Psoas muscle (tissue), 8 donors: Measurements from ENCODE around the gene TPD52L1. TPM values are rescaled to one million over a fixed set of nuclear protein-coding genes. Genes with fewer than 3 reads are reported as not detected.
A peak's percentile ranks its signal among the peaks of the same experiment; 100 is the strongest.

Source experiments
- ATAC-seq, 4 donors: fragments of 200-7000 bp; cut with Tn5 transposase; one replicate each; pipeline ENCODE4 v1.9.1; 2020; ENCODE audit warnings: moderate library complexity in 3 of 4, mild to moderate bottlenecking in 2 of 4
- DNase-seq, 2 donors: peaks; one replicate each; pipeline ENCODE4 v3.0.0-alpha.2; 2020
- H3K27ac ChIP-seq: fragments of 200-600 bp; one replicate; pipeline ENCODE4 v1.8.0; 2022
- H3K27me3 ChIP-seq, 3 donors: fragments of 200-600 bp in 1 of 3; one replicate each; pipeline versions ENCODE4 v1.6.1 to v1.8.0; 2013 to 2022; ENCODE audit warnings: low read length in 2 of 3, mild to moderate bottlenecking in 2 of 3, moderate library complexity in 1 of 3; ENCODE audit not compliant: insufficient read depth in 3 of 3
- H3K36me3 ChIP-seq, 2 donors: fragments of 200-600 bp in 1 of 2; one replicate each; pipeline versions ENCODE4 v1.6.1 to v1.8.0; 2013 to 2022; ENCODE audit warnings: low read depth in 1 of 2, mild to moderate bottlenecking in 1 of 2, moderate library complexity in 1 of 2; ENCODE audit not compliant: insufficient read depth in 1 of 2
- H3K4me1 ChIP-seq: fragments of 200-600 bp; one replicate; pipeline ENCODE4 v1.8.0; 2022
- H3K4me3 ChIP-seq: fragments of 200-600 bp; one replicate; pipeline ENCODE4 v1.8.0; 2022; ENCODE audit warnings: mild to moderate bottlenecking
- H3K9me3 ChIP-seq: fragments of 200-600 bp; one replicate; pipeline ENCODE4 v1.8.0; 2022
- WGBS, 3 donors: extraction: QIAGEN DNeasy Blood & Tissue Kit; methylation state at CpG; one replicate each; pipeline versions ENCODE4 v1.1.6 to v1.1.7; 2013; 5-methylcytosine and 5-hydroxymethylcytosine counted together
- intact Hi-C, 2 donors: fragments of 100-400 bp; cut with DNase I; formaldehyde crosslinking; loops; one replicate each; pipeline versions ENCODE4 v1.11.0 to v1.14.2; 2022
- polyA plus RNA-seq, 3 donors: library from polyadenylated mRNA; stranded (reverse); fragments of 200-250 nt; gene quantifications; one replicate each; pipeline ENCODE4 v1.2.3, GENCODE V29; 2013
- total RNA-seq, 4 donors: library from RNA; stranded (reverse); fragmentation: NEBNext Ultra II Directional in 2 of 4; extraction: Animal tissue kit (Norgen Biotek cat#: 25700) in 2 of 4; gene quantifications; one replicate each; pipeline versions ENCODE4 v1.2.1 to v1.2.4, GENCODE V29; 2021 to 2023
- TF ChIP-seq, protein P1 (sequence below): fragments of 200-600 bp; IDR thresholded peaks from one replicate; pipeline ENCODE4 v1.8.0; 2022; ENCODE audit warnings: antibody characterized with exemption
- donor health status: healthy with polysubstance abuse.
- donor health status: DM: no; HTN: no; CAD: no; lungs with moderate emphysema.
- donor health status: Bipolar disorder and iron deficiency.
- donor health status: healthy.
- donor health status: DM: yes; HTN: yes; CAD: no.
- donor health status: DM: no; HTN: no; CAD: no.
- donor health status: DM: no; HTN: no; CAD: no.
- donor health status: DM: yes; HTN: yes; CAD: no.

Gene TPD52L1
- total and polyA plus RNA-seq, 7 donors = 51.8 to 150 (median 106) TPM

GRCh38 chr6:125173341-125174095 is 19.9 kb downstream of the TPD52L1 start:
- Histone ChIP-seq H3K4me1 (peaks cover 40% of the 10 kb centered on the region), H3K9me3 (no peaks in the 10 kb centered on the region), H3K27ac (no peak overlapping the region), H3K36me3 (no peaks in the 10 kb centered on the region), H3K4me3 (no peak overlapping the region), H3K27me3 (no peaks in the 10 kb centered on the region)
- intact Hi-C loops = no loop called here
- TF ChIP-seq, protein P1, sequence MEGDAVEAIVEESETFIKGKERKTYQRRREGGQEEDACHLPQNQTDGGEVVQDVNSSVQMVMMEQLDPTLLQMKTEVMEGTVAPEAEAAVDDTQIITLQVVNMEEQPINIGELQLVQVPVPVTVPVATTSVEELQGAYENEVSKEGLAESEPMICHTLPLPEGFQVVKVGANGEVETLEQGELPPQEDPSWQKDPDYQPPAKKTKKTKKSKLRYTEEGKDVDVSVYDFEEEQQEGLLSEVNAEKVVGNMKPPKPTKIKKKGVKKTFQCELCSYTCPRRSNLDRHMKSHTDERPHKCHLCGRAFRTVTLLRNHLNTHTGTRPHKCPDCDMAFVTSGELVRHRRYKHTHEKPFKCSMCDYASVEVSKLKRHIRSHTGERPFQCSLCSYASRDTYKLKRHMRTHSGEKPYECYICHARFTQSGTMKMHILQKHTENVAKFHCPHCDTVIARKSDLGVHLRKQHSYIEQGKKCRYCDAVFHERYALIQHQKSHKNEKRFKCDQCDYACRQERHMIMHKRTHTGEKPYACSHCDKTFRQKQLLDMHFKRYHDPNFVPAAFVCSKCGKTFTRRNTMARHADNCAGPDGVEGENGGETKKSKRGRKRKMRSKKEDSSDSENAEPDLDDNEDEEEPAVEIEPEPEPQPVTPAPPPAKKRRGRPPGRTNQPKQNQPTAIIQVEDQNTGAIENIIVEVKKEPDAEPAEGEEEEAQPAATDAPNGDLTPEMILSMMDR = no peak
- 86 to 95% (median 89%) methylated on average over 6 of the region's 6 CpGs for WGBS, 3 donors
- peak in 1 of 4 donors; percentile 34 for ATAC-seq
- DNase-seq = no peak

DNA sequence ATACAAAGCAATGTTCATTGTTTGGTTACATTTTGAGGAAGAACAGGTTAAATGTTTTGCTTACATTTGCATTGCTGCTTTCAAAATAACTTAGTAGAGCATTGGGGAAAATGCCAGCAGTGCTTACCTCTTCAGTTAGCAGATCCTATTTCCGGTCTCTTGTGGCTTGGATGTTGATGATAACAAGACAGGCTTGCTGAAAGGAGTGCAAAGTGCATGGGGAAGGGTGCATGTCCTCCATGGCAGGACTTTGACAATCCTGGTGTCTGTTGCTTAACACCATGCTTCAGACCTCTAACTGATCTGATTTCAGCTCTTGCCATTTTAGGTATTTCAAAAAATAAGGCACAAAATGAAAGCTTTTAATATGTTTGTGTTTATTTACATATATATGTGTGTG is 21.1 kb downstream of the TPD52L1 start:
- intact Hi-C loops = no loop called here
- Histone ChIP-seq H3K27ac (peak overlapping the region; percentile 15), H3K4me1 (peaks cover 28% of the 10 kb centered on the region), H3K9me3 (no peaks in the 10 kb centered on the region), H3K4me3 (no peak overlapping the region), H3K36me3 (no peaks in the 10 kb centered on the region), H3K27me3 (no peaks in the 10 kb centered on the region)
- WGBS, 3 donors = 15 to 22% (median 20%) methylated on average over 1 of the region's 1 CpG
- TF ChIP-seq, protein P1 = no peak
- ATAC-seq (peak; percentile 48 to 80 (median 58)), DNase-seq (no peak)

DNA sequence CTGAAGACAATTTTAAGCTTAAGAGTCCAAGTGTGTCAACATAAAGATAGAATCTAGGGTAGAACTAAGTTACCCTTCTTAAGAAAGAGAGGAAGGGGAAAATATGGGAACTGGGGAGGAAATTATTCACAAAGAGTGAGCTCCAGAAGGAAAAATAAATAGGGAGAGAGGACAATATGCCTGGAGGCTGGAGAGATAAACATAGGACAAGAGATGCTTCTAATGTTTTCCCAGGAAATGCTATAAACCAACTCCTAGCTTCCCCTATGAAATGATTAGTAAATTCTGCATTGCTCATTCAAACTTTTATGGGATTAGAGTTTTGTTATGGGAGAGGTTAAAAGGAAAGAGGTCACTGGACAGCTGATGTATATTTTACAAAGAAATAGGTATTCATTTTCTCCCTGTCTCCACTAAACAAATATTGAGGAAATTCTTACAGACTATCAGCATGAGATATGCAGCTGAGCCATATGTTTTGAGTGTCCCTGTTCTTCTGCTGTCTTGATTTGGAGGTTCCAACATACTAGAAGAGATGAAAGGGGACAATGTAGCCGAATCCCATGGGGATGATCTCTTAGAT is 22.0 kb downstream of the TPD52L1 start:
- H3K9me3 ChIP-seq = no peaks in the 10 kb centered on the region
- H3K4me1 ChIP-seq = peaks cover 19% of the 10 kb centered on the region
- DNase-seq = no peak
- intact Hi-C loops = no loop called here
- H3K27me3 ChIP-seq = no peaks in the 10 kb centered on the region
- no peaks in the 10 kb centered on the region for H3K36me3 ChIP-seq
- 71 to 89% (median 74%) methylated on average over 1 of the region's 1 CpG for WGBS, 3 donors
- TF ChIP-seq, protein P1 = no peak
- ATAC-seq = no peak
- no peak overlapping the region for H3K27ac ChIP-seq
- H3K4me3 ChIP-seq = no peak overlapping the region

- ATAC-seq (peak in 1 of 4 donors; percentile 13), DNase-seq (no peak)
- Histone ChIP-seq H3K27me3 (no peaks in the 10 kb centered on the region), H3K9me3 (no peaks in the 10 kb centered on the region), H3K36me3 (no peaks in the 10 kb centered on the region), H3K4me1 (peaks cover 22% of the 10 kb centered on the region), H3K27ac (no peak overlapping the region), H3K4me3 (no peak overlapping the region)
- intact Hi-C loops = no loop called here
- WGBS, 3 donors = 62 to 79% (median 67%) methylated on average over 6 of the region's 6 CpGs
- TF ChIP-seq, protein P1 = no peak
Observed at GRCh38 chr6:125182237-125183008, 28.9 kb downstream of the TPD52L1 start.
